ENCODE data around the gene HACL1.
A peak's percentile ranks its signal among the peaks of the same experiment; 100 is the strongest.

The HACL1 gene

DNA sequence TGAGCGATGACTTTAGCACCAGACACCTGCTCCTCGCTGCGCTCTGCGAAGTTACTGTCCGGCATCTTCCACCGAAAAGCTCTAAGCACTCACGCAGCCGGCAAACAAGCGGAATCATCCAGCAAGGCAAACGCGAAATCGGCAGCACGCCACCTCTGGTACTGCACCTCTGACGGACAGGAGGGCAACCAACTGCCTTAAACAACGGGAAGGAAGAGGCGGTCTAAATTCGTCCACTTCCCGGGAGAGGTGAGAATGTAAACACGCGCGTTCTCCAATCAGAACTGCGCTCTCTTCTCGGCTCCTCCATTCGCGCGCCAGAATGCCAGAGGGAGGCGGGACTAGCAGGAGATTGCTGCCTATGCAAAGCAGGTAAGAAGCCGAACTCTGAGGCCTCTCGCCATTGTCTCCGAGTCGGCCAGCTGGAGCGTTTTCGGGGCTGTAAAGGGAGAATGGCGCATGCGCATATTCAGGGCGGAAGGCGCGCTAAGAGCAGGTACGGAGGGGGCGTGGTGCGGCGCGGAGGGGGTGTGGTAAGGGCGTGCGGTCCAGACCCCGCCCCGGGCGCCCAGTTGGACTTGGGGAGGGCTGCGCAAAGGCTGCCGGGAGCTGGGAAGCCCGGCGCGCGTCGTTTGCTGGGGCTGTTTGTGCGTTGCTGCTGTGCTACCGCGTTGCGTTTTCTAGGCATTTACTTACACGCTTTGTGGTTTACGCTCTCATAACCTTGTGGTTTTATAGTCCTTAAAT, at the start of gene HACL1, which contains the start of gene BTD:
HACL1 (minus strand) TSS at position 171 of the 747 bp plus-strand sequence; CDS start at position 65, 106 bp downstream.
BTD (plus strand) TSS at position 347 of the 747 bp plus-strand sequence. CDS start 33,695 bp downstream, outside the sequence.
- peak; percentile 91 for FAIRE-seq

- no peak for FAIRE-seq
Measured at GRCh38 chr3:15649858-15650257, 48.5 kb upstream of the HACL1 start.

GRCh38 chr3:15649341-15649740, 48.0 kb upstream of the HACL1 start:
- no peak for FAIRE-seq

DNA sequence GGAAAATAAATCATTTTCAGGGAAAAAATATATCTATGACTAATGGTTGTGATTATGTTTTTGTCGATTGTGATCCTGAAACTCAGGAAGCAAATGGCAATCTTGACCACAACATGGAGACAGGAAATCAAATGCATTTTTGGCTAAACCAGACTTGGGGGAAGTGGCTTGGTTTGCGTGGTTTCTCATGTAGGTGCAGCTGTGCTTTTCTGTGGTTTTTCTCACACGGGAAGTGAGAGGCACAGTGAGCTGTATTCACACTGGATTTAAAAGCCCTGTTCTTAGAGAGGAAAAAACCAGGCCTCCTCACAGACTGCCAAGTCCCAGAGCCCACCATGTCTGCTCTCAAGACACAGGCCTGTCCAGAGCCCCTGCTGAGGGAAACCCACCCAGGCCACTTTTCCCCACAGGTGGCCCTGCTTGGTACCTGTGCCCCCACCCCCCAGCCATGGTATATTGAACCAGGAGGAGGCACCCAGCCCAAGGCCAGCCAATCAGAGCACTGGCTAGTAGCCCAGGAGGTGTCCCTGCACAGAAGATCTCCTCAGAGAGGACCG, 46.3 kb upstream of the HACL1 start:
- FAIRE-seq, result no peak

- FAIRE-seq, result no peak
Measured at GRCh38 chr3:15646851-15647511, 45.6 kb upstream of the HACL1 start.

DNA sequence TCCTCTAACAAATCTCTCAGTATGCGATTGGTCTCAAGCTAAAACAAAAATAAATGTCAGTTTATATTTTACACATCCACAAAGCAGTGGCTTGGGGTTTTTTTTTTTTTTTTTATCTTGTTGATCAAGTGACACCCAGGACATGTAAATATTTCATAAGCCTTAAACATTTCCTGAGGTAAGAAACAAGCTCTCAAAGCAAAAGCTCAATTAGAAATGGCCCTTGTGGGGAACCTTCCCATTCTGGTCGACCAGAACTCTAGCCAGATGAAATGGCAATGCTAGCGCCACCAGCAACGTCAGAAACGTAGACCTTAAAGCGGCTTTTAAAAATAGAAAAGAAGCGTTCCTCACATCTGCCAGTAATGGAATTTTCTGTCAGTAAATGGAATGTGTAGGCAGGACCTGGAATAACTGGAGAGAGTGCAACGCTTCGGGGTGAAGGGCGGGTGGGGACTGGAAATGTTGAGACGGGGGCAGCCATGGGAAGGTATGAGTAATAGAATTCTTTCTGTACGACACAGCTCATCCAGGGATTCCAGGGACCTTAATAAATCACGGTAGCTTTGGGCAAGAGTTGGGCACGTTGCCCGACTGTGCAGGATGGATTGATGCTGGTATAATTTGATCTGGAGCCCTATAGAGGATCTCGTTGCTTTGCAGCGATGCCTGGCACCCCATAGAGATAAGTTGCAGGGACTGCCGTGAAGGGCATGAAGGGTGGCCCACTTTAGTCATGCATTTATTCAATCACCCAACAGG, 44.6 kb upstream of the HACL1 start:
- no peak for FAIRE-seq

GRCh38 chr3:15645246-15645645, 43.9 kb upstream of the HACL1 start:
- no peak for FAIRE-seq

GRCh38 chr3:15638891-15639262, 37.5 kb upstream of the HACL1 start:
- no peak for FAIRE-seq

GRCh38 chr3:15638193-15638890, 37.0 kb upstream of the HACL1 start:
- no peak for FAIRE-seq

- no peak for FAIRE-seq
Measured at GRCh38 chr3:15637131-15637951, 36.0 kb upstream of the HACL1 start.

DNA sequence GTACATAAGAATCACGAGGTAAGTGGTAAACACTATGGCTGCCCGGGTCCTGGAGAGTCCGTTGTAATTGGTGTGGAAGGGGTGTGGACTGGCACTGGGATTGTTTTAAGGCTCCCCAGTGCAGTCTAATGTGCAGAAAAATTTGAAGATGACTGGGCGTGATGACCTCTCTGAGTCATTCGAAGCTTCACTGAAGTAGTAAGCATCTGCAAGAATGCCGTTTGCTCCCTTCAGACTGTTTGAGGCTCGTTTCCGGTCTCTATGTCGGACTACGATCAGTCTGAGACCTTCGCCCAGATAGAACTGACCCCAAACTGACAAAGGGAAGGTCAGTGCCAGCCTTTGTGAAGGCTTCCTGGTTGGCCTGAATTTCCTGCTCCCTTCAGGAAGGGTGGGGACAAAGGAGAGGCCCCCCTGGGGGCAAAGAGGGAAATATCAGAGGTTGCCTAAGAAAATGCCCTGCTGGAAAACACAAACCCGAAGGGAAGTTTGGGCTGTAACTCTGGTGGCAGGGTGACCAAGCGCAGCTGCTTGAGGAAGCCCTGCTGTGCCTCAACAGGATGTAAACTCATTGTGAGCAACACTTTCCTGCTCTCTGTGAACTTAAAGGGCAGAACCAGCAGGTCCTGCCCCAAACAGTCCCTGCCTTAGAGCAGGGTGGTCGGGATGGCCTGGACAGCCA, 34.8 kb upstream of the HACL1 start:
- FAIRE-seq, result no peak

DNA sequence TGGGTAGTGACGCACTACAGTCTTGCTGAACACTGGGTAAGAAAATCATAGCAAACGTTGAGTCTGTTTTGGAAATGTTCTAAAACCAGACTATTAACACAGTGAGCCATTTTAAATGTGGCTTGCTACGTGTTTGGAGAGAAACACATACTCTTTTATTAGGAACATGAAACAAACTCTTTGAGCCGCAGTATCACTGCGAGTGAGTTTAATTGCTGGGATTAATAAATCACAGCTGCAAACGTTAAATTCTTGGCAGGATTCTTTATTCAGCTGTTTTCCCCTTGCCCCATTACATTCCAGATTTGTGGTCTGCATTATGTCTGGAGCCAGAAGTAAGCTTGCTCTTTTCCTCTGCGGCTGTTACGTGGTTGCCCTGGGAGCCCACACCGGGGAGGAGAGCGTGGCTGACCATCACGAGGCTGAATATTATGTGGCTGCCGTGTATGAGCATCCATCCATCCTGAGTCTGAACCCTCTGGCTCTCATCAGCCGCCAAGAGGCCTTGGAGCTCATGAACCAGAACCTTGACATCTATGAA, 33.8 kb upstream of the HACL1 start:
- no peak for FAIRE-seq

DNA sequence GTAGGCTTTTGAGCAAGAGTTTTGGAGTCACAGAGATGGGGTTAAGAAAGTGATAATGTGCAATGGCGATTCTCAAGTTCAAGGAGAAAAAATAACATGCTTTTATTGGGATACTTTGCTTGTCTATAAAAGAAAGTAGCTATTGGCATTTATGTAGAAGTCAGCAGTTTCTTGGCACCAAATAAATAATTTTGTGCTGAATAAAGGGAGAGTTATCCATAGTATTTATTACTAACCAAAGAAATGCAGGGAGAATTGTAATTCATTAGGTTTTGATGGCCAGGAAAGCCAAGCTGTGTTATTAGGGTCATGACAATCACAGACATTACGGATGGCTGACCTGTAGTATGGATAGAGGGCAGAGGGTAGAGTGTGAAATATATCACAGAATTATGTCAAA, 33.3 kb upstream of the HACL1 start:
- FAIRE-seq, result no peak

DNA sequence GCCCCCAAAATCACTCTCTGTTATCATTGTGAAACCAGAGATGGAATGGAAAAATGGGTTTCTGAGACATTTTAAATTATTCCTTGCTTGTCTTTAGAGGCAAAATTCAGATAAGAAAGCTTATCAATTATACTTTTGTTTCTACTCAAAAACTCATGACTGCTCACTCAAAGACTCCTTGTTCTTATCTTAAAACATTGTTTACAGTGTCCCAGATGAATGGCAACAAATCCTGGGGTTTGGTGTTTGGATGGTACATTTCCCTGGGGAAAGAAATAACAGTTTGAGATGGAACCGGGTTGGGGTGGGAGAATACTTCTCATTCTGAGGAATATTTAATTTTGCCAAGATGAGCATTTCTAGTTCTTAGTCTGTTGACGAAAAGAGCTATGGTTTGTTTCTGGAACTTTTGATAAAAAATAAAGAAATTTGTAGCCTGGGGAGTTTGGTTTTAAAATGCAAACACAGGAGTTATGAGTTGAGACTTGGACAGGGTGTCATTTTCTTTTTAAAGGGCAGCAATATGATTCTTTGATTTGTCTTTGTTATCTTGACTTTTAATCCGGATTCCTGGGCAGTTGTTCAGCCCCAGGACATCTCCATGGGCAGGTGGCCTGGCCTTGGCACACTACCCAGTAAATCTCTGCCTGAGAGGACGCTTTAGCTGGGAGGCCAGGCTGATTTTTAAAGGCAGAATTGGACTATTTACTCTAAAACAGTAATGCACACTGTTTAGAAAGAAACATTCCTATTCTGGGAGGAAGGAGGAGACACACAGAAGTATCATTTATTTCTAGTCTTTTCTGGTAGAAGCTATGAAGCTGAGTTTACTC, 32.6 kb upstream of the HACL1 start:
- FAIRE-seq, result no peak

DNA sequence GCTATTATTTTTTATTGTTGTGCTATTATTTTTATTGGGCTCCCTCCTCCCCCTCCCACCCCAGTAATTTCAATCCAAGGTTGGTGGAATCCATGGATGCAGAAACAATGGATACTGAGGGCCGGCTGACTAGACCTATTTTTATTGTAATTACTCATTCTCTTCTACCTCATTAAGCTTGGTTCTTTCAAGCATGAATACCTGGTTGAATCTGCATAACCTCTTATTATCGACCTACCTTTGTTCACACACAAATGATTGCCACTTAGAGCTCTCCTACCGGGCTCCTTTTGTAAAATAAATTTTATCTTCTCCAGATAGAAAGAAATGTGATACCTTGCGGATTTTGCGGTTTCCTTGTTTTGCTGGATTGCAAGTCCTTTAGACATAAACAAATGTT, 31.8 kb upstream of the HACL1 start:
- no peak for FAIRE-seq

DNA sequence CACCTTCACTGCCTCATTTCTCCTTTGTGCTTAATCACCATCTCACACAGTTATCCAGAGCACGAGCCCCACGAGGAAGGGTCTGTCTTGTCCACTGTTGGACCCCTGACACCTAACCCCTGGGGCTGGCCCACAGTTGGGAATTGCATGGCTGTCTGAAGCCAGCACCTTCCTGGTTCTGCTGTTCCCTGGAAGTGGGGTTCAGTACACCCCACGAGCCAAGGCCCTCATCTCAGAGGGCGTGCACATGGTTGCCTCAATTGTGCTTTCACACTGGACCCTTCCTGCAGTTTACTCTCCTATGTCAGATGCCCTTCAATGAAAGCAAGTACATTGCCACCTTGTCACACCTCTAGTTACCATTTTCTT, 30.8 kb upstream of the HACL1 start:
- FAIRE-seq, result no peak

- no peak for FAIRE-seq
Measured at GRCh38 chr3:15631426-15632211, 30.2 kb upstream of the HACL1 start.

DNA sequence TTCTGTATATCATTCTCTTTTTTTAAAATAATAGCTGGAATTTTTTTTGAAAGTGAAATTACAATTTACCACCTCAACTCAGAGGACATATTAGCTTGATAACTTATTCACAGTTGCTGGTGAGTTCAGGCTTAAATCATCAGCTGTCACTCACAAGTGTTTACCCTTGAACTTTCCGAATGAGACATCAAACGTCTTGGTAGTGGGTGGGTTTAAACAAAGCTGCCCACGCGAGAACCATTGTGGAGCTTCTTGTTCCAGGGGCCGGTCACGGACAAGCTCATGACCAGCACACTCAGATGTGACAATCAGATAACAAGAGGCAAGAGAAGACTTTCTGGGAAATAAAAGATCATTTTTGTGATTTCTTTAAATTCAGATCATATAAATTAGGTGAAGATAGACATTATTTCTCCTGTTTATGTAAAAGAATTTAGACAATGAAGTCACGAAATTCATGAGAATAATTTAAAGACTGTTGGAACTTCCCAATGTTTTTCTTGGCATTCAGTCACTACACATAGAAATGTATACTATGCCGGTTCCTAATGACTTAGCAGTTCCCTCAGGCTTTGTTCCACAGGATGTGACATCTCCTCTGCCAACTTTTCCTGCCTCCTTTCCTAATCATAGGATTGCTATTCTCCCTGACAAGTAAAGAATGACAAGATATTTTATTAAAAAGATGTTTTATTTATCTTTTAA, 29.4 kb upstream of the HACL1 start:
- FAIRE-seq, result no peak

All from TTC549 (cell line).